HG03354 (cell line): ENCODE results near the gene IMMT.
"Not testable (repeated sequence)": the region's sequence is repeated elsewhere in the genome, so short reads cannot be mapped to it uniquely, and the experiment has no call there.

Source experiments
- ATAC-seq: cut with Tn5 transposase; IDR thresholded peaks from one replicate; pipeline ENCODE4 v1.9.1; 2021; ENCODE audit warnings: mild to moderate bottlenecking; ENCODE audit not compliant: unreplicated experiment, poor library complexity, severe bottlenecking

IMMT gene

DNA sequence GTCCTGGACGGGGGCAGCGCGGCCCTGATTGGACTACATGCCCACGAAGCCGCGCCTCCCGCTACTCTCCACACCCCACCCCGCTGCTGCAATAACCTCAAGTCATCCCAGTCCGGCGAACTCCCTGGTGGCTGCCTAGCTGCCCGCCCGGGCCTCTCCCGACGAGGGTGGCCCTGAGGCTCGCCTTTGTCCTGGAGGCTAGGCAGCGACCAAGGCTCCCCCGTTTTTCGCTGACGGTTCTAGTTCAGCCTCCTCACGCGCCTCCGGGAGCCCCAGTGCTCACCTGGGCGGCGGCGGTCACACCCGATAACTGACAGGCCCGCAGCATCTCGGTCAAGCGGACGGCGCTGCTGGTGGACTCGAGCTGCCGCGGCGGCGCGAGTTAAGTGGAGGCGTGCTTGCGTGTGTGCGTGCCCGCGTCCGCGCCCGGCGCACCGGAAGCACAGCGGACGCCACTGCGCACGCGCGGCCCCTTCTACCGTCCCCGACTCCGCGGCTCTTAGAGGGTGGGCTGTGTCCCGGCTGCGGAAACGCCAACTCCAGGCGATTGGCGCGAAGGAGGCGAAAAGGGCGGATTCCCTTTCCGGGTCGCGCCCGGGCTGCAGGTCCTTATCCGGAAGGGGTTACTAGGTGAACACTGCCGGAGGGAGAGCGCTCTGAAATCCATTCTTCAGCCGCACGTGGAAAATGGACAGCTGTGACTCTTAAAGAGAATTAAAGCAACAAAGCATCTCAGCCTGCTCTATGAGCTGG lies at the start of gene IMMT:
IMMT (minus strand) TSS at position 408 of the 753 bp plus-strand sequence; CDS start at position 328, 80 bp downstream.
- ATAC-seq, result peak; percentile 89

DNA sequence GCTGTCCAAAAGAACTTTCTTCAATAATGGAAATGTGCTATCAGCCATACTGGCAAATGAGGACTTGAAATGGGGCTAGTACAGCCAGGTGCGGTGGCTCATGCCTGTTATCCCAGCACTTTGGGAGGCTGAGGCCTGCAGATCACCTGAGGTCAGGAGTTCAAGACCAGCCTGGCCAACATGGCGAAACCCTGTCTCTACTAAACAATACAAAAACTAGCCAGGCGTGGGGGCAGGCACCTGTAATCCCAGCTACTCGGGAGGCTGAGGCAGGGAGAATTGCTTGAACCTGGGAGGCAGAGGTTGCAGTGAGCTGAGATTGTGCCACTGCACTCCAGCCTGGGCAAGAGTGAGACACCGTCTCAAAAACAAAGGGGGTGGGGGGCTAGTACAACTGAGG lies 49.5 kb upstream of the IMMT start:
- ATAC-seq, result not testable (repeated sequence)

DNA sequence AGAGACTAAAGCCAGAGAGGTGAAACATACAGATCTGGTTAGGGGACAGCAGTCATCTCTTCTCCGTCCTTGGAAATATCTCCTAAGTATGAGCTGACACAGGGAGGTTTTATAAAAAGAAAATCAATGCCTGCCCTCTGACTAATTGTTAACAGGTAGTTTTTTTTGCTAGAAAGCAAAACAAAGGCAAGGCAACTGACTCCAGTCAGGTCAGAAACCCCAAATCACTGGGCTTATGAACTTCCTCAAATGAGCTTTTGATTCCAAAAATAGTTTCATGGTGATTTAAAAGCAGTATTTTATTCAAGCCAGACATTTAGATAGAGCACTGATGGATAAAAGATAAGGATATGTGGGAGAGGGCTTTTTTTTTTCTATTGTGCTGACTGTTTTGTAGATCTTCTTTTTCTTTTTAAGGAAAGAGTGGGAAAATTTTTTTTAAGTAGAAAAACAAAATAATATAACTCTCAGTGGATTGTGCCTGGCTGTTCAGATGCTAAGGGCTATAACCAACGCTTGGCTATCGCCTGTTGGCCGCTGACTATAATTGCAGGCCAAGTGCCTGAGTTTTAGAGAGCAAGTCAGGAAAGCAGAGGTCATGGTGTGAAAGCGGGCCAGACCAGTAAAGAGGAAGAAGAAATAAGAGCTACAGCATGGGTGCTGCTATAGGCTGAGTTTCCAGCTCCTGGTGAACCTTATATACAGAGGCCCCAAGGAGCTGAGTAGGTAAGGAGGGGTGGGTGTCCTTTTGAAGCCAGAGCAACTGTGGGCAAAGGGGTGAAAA lies 48.9 kb upstream of the IMMT start:
- peak; percentile 54 for ATAC-seq

DNA sequence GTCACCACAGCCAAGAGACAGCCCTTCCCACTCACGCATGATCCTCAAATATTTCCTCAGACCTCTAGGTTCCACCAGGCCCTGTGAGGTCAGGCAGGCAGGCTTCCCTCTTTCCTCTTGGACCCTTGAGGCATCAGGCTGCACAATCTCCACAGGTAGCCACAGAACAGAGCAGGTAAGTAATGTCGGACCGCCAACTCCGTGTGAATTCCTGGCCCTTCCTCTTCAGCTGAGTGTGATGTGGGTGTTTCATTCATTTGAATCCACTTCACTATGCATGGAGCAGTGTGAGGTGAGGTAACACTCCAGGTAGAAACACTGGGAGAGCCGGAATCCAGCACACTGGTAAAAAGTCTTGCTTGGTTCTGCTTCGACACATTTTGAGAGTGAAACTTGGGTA lies 48.0 kb upstream of the IMMT start:
- ATAC-seq, result no peak

DNA sequence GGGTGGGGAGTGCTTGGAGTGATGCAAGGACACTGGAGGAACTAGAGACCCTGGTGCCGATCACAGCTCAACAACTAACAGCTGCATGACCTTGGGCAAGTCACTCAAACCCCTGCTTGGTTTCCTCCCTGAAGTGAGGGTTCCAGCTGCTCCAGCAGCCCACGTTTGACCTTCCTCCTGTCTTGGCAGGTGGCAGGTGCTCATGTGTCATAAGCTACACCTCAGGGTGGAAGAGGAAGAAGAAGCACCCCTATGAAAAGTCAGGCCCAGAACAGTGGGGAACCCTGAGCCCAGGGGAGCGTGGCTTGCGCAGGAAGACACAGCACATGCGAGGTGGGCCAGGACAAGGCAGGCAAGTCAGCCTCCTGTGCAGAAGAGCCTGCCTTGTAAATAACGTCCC lies 46.3 kb upstream of the IMMT start:
- ATAC-seq, result no peak

DNA sequence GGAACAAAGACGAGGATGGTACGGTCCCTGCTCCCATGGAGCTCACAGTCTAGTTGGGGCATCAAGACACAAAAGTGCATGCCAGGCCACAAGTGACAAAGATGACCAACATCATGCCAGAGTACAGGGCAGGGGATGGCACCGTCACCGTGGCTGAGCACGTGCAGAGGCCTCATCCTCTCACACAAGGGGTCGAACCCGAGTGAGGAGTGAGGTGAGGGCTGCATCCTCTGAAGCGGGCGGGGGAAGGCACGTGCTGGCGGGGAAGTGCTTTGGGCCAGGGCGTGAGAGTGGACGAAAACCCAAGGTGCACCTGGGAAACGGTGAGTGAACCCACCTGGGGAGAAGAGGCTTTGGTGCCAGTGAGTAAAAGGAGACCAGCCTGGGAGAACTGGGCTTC lies 45.0 kb upstream of the IMMT start:
- no peak for ATAC-seq

DNA sequence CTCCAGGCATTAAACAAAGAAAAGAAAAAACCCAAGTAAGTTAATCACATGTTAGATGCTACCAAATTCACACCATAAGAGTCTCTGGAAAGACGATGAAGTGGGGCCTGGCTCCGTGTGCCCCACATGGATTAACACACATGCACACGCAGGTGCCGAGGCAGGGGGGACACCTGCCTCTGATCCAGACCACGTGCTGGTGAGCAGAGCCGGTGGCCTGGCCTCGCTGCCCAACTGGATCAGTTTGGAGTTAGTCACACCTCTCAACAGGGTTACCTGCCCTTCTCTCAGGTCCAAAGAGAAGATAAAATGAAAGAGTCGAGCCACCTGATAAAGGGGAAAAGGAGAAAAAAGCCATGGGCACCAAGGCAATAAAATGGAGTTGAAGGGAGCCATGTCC lies 44.5 kb upstream of the IMMT start:
- ATAC-seq, result no peak

DNA sequence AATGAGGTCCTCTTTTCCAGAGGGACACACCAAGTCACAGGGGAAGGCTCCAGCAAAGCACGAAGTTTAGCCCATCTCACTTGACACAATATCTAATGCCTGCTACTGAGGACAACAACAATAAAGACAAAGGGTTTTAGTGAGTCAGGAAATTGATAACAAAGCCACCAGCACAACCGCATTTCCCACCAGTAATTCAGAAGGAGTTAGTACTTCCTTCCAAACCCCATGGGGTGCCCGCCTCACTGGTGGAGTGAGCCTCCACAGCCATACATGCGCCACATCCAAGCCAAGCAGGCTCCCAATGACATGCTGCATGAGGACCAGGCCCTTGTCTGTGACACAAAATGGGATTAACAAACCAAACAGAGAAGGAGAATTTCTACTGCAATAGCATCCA lies 44.1 kb upstream of the IMMT start:
- no peak for ATAC-seq

DNA sequence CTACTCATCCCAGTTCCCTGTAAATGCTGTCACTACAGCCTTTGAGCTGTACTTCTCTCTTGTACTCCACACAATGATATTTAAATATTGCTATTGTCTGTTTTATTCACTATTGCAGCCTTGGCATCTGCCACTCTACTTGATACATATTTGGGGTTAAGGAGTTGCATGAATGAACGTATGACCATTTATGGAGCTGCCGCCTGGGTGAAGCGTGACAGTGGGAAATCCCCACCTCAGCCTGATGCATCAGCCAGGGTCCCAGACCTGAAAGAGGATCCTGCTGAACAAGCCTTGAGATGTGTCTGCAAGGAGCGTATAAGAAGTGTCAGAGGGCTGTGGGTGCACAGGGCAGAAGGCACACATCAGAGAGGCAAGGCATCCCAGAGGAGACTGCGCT lies 43.1 kb upstream of the IMMT start:
- peak; percentile 91 for ATAC-seq

DNA sequence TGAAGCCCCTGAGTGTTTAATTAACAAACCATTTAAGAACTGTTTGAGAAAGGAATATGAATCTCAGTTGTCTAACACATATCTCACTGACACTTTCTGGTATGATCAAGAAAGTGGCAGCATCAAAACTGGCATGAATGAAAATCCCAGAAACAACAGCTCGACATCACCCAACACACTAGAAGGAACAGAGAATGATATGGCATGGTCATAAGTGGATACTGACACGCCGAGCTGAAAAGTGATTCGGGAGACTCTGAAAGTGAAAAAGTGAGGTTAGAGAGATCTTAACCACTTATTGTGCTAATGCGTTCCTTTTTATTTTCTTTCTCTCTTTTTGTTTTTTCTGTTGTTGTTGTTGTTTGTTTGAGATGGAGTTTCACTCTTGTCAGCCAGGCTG lies 41.9 kb upstream of the IMMT start:
- ATAC-seq, result peak; percentile 38

DNA sequence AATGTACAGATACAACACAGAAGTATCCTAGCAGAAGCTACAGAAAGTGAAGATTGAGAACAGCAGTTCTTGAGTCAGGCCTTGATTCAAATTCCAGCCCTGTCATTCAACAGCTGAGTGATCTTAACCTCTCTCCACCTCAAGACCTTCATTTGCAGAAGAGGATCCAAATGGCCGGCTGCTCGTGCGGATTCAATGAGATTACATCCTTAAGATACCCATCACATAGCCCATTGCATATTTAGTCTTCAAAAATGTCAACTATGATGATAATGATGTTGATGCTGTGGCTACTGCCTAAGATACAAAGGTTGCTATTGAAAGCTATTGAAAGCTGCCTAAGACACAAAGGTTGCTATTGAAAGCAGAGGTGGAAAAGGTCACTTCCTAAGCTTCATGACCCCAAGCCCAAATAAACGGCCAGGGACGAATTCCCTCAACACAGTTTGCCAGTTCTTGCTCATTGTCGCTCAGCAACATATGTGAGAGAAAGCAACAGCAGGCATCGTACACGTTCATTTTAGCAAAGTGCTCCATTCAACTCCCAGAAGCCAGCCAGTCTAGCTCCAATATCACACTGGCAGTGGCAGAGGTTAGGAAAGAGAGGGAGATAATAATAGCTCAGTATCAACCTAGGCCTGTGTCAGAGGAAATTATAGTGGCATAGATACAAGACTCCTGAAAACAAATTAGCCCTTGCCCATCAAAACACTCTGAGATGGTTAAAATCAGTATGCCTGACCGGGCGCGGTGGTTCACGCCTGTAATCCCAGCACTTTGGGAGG lies 40.1 kb upstream of the IMMT start:
- ATAC-seq, result no peak

DNA sequence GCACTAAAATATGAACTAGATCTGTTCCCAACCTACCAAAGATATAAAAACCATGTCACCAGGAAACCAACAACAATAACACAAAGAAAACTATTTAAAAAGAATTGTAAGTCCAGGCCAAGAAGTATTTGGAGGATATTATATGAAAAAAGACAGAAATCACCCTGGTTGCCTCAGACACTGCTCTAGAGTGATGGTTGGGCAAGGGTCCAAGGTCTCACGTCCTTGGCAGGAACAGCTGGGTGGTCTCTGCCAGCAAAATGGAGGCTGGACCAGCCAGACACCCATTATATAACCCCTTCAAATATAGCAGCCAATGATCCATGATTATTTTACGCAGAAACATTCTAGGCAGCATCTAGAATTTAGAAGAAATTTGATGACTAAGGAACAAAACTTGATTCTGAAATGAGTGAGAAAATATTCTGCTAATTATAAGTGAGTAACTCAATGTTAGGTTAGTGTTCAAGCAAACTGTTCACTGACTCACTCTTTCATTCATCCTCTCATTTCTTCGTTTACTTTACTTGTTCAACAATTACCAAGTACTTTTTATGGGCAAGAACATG lies 39.4 kb upstream of the IMMT start:
- no peak for ATAC-seq

DNA sequence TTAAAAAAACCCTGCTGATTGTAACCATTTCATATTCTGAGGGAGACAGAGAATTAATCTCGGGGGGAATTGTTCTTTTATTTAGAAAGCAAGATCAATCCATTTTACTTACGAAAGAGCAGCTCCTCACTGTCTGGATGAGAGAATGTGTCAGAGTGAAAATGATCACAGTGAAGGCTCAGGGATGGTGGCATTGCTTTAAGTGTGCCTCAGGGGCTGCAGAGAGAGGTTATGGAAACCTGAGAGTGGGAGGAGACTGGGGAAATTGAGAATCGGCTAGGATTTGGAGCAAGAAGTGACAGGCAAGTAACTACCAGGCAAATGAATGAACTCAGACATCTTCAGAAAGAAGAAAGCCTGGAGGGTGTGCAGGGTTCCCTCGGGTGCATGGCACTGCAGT lies 38.2 kb upstream of the IMMT start:
- no peak for ATAC-seq

DNA sequence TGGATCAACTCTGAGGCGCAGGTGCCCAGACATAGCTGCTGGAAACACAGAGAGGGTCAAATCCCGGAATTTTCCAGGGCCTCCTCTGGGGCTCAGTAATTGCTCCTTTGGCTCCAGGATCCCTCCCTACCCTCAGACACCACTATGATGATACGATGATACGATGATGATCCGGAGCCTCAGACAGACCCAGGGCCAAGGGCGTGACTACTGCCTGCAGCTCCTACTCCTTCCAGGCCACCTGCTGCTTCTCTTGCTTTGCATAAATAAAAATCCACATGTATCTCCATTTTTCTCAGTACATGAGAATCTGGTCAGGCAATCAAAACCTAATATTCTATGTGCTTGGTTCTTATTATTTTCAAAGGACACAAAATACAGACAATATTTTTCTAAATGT lies 37.6 kb upstream of the IMMT start:
- ATAC-seq, result no peak

DNA sequence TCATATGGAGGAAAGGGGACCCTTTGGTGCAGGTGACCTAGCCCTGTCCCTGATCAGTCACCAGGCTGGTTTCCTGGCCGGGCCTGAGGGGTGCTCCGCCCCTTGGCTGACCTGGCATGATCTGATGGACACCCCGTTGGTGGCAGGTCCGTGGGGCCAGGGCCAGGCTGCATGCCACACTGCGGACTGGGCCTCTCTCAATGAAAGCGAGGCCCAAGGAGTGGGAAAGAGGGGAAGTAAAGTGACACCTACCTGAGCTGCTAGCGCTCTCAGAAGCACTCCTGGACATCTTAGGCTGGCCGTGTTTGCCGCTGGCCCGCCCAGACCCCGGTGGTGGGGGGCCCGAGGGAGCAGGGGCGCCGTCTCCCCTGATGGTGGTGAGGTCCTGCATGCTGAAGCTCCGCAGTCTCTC lies 37.1 kb upstream of the IMMT start:
- no peak for ATAC-seq

DNA sequence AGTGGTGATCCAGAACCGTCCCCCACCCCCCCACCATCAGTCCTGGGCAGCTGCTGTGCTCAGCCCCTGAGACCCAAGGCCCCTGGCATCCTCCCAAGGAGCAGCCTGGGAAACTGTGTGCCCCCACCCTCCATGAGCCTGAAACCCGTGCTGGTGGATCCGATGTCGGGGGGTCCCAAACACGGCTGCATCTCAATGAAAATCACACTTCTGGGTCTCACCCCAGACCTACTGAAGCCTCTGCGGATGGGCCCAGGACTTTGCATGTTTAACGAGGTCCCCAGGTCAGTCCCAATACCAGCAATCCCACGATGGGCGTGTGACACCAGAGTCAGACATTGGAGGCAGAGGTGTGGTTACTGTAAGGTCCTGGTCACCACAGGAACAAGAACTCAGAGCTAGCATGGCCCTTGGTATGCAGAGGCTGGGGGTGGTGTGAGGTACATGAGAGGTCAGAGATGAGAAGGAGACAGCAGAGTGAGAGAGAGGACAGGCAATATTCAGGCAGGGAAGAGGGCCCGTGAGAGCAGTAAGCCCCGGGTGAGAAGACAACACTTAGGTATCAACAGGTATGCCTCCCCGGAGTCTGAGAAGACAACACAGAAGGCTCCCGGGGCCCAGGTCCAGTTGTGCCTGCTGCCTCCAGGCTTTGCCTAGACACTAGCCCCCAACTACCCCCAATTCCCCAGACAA lies 36.6 kb upstream of the IMMT start:
- no peak for ATAC-seq

DNA sequence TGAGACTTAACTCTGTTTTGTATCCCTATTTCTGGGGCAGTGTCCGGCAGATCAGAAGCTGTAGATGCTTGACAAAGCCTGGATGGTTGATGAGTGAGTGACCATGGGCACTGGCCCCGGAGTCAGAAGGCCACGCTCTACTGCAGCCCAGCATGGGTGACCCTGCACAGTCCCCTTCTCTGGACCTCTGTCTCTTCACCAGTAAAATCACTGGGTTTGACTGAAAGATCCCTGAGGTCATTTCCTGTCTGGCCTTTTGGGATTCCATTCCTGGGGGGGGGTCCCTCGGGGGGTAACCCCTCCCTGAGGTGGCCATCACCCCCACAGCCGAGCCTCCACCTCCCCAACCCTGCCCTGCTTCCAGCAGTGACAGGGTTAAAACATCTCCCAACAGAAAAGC lies 35.7 kb upstream of the IMMT start:
- no peak for ATAC-seq

DNA sequence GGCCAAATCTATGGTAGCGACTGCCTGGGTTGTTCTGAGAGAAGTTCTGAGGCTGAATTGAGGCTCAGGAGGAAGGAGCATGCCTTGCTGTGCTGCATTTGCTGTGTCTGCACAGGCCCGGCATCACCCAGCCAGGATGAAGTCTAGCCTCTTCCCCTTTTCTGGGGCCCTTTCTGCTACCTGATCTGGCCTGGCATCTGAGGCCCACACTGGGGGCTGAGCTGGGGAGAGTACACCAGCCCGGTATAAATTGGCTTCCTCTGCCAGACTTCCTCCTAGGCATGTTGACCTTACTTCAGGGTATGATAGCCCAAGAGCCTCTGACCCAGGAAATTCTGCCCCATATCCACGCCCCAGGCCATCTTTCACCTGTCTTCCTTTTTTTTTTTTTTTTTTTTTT lies 34.0 kb upstream of the IMMT start:
- ATAC-seq, result no peak

DNA sequence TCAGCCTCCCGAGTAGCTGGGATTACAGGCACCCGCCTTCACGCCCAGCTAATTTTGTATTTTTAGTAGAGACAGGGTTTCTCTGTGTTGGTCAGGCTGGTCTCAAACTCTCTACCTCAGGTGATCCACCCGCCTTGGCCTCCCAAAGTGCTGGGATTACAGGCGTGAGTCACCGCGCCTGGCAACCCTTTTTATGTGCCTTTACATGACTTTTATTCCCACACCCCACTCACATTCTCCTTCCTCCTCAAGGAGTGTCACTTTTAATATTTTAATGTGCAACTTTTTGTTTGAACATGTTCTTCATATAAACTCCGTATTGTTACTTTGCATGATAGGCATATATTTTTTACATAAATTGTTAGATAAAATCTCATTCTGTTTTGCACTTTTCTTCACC lies 33.3 kb upstream of the IMMT start:
- not testable (repeated sequence) for ATAC-seq

DNA sequence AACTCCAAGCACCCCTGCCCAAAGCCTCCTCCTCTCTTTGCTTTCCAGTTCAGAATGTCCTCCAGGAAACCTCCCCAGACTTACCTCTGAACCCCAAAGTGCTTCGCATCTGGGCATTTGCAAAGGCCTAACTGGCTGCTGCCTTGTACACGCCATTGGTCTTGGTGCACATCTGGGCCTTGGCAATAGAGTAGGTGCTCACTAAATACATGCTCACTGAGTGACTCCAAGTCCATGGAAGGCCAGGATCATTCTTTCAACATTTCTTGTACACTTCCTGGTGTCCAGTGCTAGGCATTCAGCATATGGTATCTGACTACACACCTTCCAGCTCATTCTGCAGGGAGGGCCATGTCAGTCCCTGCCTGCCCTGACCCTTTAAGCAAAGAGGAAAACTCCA lies 32.4 kb upstream of the IMMT start:
- ATAC-seq, result no peak
